ENCODE results near the gene BCAR1. TPM values are rescaled to one million over a fixed set of nuclear protein-coding genes. Genes with fewer than 3 reads are reported as not detected.

BCAR1 gene
- total RNA-seq, 1 experiment from 2014 or later = 120 TPM

DNA sequence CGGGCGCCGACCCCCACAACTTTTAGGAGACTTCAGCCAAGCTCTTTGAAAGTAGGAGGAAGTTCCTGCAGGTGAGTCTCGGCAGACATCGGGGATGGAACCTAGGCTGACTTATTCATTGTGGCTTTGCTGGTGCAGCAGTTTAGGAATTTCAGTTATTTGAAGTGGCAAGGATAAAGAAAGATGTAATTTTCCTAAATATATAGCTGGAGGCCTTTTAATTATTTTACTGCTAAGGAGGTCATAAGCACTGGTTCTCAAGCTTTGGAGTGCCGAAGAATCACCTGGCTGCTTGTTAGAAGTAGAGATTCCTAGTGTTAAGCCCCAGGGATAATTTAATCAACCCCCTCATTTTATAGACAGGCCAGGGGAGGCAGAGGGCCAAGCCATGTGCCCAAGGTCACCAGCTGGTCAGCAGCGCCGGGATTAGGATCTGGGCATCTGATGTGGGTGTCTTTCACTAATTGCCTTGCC is 28.9 kb upstream of the BCAR1 start:
- Histone ChIP-seq H3K27ac (ENCODE audit: low read length) (no peak overlapping the region), H3K4me1 (ENCODE audit: control insufficient read depth, insufficient read depth, low read length) (no peaks in the 10 kb centered on the region), H3K27me3 (ENCODE audit: control insufficient read depth, insufficient read depth, low read length) (no peaks in the 10 kb centered on the region), H3K4me3 (ENCODE audit: low read depth in 2 of 2, low read length in 2 of 2) (no peak overlapping the region), H3K36me3 (ENCODE audit: control insufficient read depth, insufficient read depth, low read length) (no peaks in the 10 kb centered on the region), H3K9me3 (ENCODE audit: control insufficient read depth, insufficient read depth, low read depth, low read length) (no peaks in the 10 kb centered on the region)
- intact Hi-C loops (cut with micrococcal nuclease; ENCODE audit: unreplicated experiment) (no loop called here), in situ Hi-C loops (cut with HindIII; ENCODE audit: low pct_unique_long_range_greater_than_20kb, low sequenced_read_pairs) (no loop called here)
- DNase-seq (ENCODE audit: low read depth, low spot score) (no peak), ATAC-seq (peak; percentile 43; the same call in 1 of the 2 replicates)
- no TSS peak for BruUV-seq (replicated peaks)
- TF ChIP-seq TCF7L2 (IDR thresholded peaks at IDR 0.05; ENCODE audit: low read depth, low read length) (peak; percentile 66), POLR2AphosphoS5 (IDR thresholded peaks at IDR 0.05; ENCODE audit: low read depth, low read length) (no peak), CTCF (IDR thresholded peaks at IDR 0.05) (no peak), SIN3A (IDR thresholded peaks at IDR 0.05; ENCODE audit: borderline replicate concordance, insufficient read depth, low read depth, low read length) (no peak)
- TF ChIP-seq, protein P1, sequence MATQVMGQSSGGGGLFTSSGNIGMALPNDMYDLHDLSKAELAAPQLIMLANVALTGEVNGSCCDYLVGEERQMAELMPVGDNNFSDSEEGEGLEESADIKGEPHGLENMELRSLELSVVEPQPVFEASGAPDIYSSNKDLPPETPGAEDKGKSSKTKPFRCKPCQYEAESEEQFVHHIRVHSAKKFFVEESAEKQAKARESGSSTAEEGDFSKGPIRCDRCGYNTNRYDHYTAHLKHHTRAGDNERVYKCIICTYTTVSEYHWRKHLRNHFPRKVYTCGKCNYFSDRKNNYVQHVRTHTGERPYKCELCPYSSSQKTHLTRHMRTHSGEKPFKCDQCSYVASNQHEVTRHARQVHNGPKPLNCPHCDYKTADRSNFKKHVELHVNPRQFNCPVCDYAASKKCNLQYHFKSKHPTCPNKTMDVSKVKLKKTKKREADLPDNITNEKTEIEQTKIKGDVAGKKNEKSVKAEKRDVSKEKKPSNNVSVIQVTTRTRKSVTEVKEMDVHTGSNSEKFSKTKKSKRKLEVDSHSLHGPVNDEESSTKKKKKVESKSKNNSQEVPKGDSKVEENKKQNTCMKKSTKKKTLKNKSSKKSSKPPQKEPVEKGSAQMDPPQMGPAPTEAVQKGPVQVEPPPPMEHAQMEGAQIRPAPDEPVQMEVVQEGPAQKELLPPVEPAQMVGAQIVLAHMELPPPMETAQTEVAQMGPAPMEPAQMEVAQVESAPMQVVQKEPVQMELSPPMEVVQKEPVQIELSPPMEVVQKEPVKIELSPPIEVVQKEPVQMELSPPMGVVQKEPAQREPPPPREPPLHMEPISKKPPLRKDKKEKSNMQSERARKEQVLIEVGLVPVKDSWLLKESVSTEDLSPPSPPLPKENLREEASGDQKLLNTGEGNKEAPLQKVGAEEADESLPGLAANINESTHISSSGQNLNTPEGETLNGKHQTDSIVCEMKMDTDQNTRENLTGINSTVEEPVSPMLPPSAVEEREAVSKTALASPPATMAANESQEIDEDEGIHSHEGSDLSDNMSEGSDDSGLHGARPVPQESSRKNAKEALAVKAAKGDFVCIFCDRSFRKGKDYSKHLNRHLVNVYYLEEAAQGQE (IDR thresholded peaks at IDR 0.05; ENCODE audit: insufficient read depth in 1 of 2, low read depth in 2 of 2, low read length in 1 of 2) = no peak
- ChIA-PET CTCF (no interaction called here), POLR2A (no interaction called here)

DNA sequence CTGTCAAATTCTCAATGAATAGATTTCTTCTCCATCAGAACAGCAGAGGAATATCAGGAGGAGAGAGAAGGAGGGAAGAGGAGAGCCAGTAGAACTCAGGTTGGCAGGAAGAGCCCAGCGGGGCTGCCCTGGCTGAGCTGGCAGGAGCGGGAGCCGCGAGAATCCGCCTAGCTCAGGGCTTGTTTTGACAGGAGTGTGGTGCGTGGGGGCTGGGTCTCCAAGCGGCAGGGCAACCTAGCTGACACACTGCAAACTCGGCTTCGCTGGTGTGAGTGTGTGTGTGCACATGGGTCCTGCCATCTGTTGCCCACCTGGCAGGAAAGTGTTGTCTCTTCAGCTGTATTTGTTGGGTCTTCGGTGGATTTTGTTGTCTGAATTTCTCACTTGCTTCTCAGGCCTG is 27.9 kb upstream of the BCAR1 start:
- no peak for DNase-seq (ENCODE audit: low read depth, low spot score)
- in situ Hi-C loops (cut with HindIII; ENCODE audit: low pct_unique_long_range_greater_than_20kb, low sequenced_read_pairs) (no loop called here), intact Hi-C loops (cut with micrococcal nuclease; ENCODE audit: unreplicated experiment) (no loop called here)
- POLR2A ChIA-PET = interaction anchor here (0.6 kb wide), 1 partner anchor 215 kb away, joined by 4 read pairs; no protein-coding TSS in a partner anchor
- H3K9me3 ChIP-seq (ENCODE audit: control insufficient read depth, insufficient read depth, low read depth, low read length) = no peaks in the 10 kb centered on the region
- H3K4me3 ChIP-seq (ENCODE audit: low read depth in 2 of 2, low read length in 2 of 2) = no peak overlapping the region
- no peaks in the 10 kb centered on the region for H3K4me1 ChIP-seq (ENCODE audit: control insufficient read depth, insufficient read depth, low read length)
- no peak overlapping the region for H3K27ac ChIP-seq (ENCODE audit: low read length)
- ATAC-seq = 0 out of 2 replicates have a peak, but pooled peaks have one; percentile 27
- H3K36me3 ChIP-seq (ENCODE audit: control insufficient read depth, insufficient read depth, low read length) = no peaks in the 10 kb centered on the region
- TF ChIP-seq, protein P1 (IDR thresholded peaks at IDR 0.05; ENCODE audit: insufficient read depth in 1 of 2, low read depth in 2 of 2, low read length in 1 of 2) = no peak
- no peak for TF ChIP-seq TCF7L2 (IDR thresholded peaks at IDR 0.05; ENCODE audit: low read depth, low read length)
- no peak for TF ChIP-seq SIN3A (IDR thresholded peaks at IDR 0.05; ENCODE audit: borderline replicate concordance, insufficient read depth, low read depth, low read length)
- no peak for TF ChIP-seq POLR2AphosphoS5 (IDR thresholded peaks at IDR 0.05; ENCODE audit: low read depth, low read length)
- TF ChIP-seq CTCF (IDR thresholded peaks at IDR 0.05) = no peak
- no TSS peak for BruUV-seq (replicated peaks)
- no peaks in the 10 kb centered on the region for H3K27me3 ChIP-seq (ENCODE audit: control insufficient read depth, insufficient read depth, low read length)
- CTCF ChIA-PET = no interaction called here

All from Panc1 (cell line).